CD4-positive, alpha-beta T cell treated with Interleukin-6 for 4 hours (primary cell): ENCODE data around the gene ZNF367.

Experiments used
- DNase-seq: peaks from one replicate; pipeline ENCODE4 v3.0.0-alpha.2; 2020; ENCODE audit warnings: mixed read lengths

ZNF367 gene

DNA sequence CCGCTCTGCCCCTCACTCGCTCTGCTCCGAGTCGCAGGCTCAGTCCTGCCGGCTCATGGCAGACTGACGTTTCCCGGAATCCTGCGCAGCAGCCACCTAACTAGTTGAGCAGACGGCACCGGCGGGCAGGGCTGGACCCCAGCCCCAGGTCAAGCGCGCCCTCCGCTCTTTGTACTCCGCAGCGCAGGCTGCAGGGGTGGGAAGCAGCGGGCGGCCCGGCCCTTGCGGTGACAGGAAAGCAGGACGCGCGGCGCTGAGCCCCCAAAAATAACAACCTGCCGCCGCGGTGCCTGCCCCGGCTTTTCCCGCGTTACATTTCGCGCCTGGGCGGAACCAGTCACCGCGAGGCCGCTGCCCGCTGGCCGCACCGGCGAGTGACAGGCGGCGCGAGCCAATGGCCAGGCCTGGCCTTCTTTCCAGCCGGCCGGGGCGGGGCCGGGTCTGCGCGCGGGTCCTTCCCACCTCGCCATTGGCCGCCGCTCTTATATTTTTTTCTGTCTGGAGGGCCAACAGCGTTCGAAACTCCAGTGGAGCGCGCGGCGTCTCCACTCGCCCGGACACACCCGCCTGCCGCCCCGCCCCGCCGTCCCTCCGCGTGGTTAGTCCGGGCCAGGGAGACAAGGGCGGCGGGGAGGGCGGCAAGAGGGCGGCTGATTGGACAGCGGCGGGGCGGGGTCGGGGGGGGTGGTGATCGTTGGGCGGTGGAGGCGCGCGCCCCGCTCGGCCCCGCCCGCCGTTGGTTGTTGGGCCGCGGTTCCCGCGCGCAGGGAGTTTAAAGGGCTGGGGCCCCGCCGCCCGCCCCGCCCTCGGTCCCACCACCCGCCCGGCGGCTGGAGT, at the start of gene ZNF367:
Gene ZNF367 (minus strand): TSS at position 288 of the 837 bp plus-strand sequence. CDS start 338 bp downstream, outside the sequence.
- DNase-seq, result peak; percentile 96

GRCh38 chr9:96467784-96468183, 49.6 kb upstream of the ZNF367 start:
- DNase-seq, result no peak

- no peak for DNase-seq
These were observed 46.3 kb upstream of the ZNF367 start for GRCh38 chr9:96464426-96464825.

DNA sequence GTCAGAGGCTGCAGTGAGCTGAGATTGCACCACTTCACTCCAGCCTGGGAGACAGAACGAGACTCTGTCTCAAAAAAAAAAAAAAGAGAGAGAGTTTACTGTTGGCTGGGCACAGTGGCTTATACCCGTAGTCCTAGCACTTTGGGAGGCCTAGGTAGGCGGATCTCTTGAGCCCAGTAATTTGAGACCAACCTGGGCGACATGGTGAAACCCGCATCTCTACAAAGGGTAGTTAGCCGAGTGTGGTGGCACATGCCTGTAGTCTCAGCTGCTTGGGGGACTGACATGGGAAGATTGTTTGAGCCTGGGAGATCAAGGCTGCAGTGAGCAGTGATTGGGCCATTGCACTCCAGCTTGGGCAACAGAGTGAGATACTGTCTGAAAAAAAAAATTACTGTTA, 44.4 kb upstream of the ZNF367 start:
- no peak for DNase-seq

- DNase-seq, result no peak
These were observed 43.2 kb upstream of the ZNF367 start for GRCh38 chr9:96461336-96461735.

DNA sequence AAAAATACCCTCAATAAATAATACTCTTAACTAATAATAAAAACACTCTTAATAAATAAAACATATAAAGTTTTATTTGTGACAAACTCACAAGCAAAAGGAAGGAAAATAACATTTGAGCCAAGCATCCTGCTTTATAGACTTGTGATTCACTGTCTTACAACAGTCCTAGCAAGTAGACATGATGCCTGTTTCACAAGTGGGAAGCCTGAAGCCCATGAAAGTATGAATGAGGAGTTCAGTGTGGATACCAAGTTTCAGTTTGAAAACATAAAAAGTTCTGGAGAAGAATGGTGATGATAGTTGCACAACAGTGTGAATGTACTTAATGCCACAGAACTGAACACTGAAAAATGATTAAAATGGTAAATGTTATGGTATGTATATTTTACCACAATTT, 42.7 kb upstream of the ZNF367 start:
- no peak for DNase-seq

- no peak for DNase-seq
These were observed 42.3 kb upstream of the ZNF367 start for GRCh38 chr9:96460470-96460869.

GRCh38 chr9:96459268-96460007, 41.3 kb upstream of the ZNF367 start:
- no peak for DNase-seq

DNA sequence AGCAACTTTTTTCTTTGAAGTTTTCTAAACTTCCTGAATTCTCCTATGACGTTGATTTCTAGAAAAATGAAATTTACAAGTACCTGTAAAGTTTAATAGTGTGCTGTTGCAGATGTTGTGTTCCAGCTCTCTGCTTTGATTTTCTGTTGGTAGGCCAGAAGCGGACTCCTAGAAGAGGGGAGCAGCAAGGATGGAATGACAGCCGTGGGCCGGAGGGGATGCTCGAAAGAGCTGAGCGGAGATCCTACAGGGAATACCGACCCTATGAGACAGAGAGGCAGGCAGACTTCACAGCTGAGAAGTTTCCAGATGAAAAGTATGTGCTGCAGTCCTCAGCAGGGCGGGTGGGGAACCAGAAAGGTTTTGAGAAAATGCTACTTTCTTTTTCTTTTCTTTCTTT, 40.1 kb upstream of the ZNF367 start:
- no peak for DNase-seq

DNA sequence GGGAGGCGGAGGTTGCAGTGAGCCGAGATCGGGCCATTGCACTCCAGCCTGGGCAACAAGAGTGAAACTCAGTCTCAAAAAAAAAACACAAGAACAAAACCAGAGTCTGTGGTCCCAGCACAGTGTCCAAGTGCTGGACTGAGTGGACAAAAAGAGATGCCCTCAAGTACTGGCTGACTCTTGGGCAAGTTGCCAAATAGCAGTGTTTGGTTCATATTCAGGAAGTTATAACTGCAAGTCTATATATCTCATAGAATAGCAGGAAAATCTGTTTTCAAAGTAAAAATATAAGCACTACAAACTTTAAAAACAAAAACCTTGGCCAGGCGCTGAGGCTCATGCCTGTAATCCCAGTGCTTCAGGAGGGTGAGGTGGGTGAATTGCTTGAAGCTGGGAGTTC, 39.1 kb upstream of the ZNF367 start:
- no peak for DNase-seq

GRCh38 chr9:96453625-96454024, 35.5 kb upstream of the ZNF367 start:
- no peak for DNase-seq

DNA sequence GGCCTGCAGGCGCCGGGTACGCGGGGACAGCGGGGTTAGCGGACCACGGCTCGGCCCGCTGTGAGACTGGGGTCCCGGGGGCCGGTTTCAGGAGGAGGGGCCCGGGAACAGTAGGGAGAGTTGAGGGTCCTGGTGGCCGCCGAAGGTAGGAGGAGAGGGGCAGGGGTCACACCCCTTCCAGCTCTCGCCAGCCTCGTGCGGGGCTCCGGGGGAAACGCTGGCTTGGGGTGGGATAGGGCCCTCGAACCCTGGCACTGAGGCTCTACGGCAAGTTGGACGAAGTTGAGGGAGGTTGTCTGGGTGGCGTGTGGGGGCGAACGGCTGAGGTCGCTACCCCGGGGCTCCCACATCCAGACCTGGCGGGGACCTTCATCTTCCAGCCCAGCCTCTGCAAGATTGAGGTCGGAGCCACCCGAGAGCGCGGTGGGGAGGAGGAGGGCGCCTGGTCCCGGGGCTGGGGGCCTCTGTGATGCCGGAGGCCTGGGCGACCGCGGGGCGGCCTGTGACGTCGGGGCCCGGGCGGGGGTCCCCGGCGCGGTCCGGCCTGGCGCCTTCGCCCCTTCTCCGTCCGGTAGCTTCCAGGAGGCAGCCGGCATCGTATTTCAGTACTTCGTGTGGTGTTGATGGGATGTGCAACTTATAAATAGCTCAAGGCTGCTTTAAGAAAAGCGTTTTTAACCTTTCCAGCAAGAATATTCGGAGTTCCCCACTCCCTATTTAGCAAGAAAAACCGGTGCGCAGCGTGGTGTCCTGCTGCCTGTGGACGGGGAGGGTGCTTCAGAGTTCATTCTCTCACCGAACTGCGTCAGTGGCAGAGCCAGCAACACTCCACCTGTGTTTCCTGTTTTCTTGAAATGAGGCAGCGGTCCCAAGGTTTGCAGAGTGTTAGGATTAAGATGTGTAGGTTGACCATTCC, 32.7 kb upstream of the ZNF367 start:
- DNase-seq, result peak; percentile 60

GRCh38 chr9:96449845-96450612, 31.9 kb upstream of the ZNF367 start, which contains the start of gene HABP4:
TSS of gene HABP4 (plus strand) at chr9:96450169. CDS start at chr9:96450280, 111 bp downstream.
- peak; percentile 98 for DNase-seq

GRCh38 chr9:96449523-96449844, 31.3 kb upstream of the ZNF367 start:
- no peak for DNase-seq

DNA sequence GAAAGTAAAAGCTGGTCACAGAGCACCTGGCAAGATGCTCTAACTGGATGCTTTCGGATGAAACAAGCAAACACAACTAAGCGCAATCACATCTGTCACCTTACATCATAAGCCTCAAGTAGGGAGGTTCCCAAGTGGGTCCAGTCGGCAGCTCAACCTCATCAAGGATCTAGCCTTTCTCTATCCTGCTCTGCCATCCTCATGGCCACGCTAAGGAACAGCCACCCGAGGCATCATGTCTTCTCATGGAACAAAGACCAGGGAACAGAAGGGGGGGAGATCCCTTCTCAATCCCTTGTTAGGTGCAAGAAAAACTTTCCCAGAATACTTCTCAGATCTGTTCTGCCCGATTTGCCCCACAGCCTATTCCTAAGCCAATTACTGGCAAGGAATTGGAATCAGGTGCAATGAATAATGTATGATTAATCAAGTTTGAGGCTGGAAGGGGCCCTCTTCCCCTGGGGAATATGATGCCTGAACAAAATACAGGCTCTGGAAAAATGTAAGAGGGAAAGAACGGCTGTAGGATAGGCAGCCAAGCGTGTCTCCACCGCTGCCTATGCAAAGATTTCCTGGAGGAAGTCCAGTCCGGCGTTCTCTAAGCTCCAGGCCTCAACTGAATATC, 30.5 kb upstream of the ZNF367 start:
- no peak for DNase-seq

GRCh38 chr9:96447406-96447805, 29.2 kb upstream of the ZNF367 start:
- DNase-seq, result no peak

- no peak for DNase-seq
These were observed 24.3 kb upstream of the ZNF367 start for GRCh38 chr9:96442491-96442890.

DNA sequence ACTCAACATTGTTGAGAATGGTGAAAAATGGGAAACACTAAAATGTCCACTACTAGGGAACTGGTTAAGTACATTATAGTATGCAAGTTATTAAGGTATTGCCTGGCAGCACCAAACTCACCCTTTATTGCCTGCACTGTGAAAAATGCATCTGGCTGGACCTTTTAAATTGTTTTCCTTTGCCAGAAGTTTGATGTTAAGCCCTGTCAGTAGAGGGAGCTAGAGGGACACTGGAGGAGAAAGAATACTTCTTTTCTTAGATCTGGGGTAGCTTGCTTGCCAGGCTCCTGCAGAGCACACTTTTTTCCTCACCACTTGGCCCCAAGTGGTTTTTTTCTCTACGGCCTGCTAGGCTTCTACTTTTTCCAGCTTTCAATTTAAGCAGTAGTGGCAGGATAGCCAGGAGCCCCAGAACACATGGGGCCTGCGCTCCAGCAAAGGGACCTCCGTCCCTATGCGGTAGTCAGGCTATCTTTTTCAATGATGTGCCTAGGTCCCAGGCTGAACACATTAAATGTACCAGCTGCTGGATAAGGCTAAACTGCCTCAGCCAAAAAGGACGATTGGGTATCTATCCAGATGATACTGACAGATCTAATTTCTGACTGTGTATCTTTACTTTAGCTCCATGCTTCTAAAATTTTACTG, 23.8 kb upstream of the ZNF367 start:
- DNase-seq, result no peak

DNA sequence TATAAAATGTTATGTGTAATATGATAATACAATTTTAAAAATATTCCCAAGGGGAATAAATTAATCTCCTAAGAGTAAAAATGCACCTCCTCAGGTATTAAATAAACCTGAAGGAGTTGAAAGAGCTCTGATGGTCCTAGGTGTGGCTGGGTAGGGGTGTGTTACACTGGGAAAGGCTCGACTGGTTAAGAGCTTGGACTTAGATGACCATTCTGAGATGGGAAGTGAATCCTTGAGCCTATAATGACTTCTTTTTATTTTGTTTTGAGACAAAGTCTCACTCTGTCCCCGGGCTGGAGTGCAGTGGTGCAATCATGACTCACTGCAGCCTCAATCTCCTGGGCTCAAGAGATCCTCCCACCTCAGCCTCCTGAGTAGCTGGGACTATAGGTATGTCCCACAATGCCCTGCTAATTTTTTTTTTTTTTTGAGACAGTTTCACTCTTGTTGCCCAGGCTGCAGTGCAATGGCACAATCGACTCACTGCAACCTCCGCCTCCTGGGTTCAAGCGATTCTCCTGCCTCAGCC, 22.6 kb upstream of the ZNF367 start:
- no peak for DNase-seq

DNA sequence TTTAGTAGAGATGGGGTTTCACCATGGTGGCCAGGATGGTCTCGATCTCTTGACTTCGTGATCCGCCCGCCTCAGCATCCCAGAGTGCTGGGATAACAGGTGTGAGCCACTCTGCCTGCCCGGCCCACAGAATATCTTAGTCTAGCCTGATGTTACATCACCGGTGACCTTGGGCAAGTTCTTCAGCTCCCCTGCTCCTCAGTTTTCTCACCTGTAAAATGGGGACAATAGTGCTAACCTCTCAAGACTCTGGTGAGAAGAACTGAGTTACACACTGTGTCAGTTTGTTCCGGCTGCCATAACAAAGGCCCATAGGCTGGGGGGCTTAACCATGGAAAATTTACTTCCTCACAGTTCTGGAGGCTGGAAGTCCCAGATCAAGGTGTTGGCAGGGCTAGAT, 19.3 kb upstream of the ZNF367 start:
- no peak for DNase-seq
